WTC11 (cell line): ENCODE results near the gene COL6A3. TPM values are rescaled to one million over a fixed set of nuclear protein-coding genes. Genes with fewer than 3 reads are reported as not detected.

Experiments used
- ATAC-seq: fragments of 200-7000 bp; cut with Tn5 transposase; 2 replicates; pipeline ENCODE4 v1.10.0; 2021; ENCODE audit warnings: mild to moderate bottlenecking, moderate library complexity
- CTCF ChIA-PET: fragments of 300-600 bp; sonication (Branson Sonifier 250); formaldehyde crosslinking; loops from one replicate; lab custom pipeline; 2021; ENCODE audit warnings: antibody characterized with exemption; lab: Charles Lee
- POLR2A ChIA-PET: fragments of 350-600 bp; sonication (Branson Sonifier 250); formaldehyde crosslinking; loops from one replicate; lab custom pipeline; 2021; ENCODE audit warnings: antibody characterized with exemption; lab: Charles Lee
- DNase-seq: peaks from one replicate; pipeline ENCODE4 v3.0.0; 2021; ENCODE audit warnings: low spot score
- H3K27ac Mint-ChIP-seq: 2 replicates; pipeline ENCODE4 v1.8.0; 2021; ENCODE audit warnings: mixed read lengths
- H3K27me3 Mint-ChIP-seq: 2 replicates; pipeline ENCODE4 v1.8.0; 2021; ENCODE audit warnings: low read depth, mild to moderate bottlenecking, moderate library complexity, mixed read lengths
- H3K36me3 Mint-ChIP-seq: 2 replicates; pipeline ENCODE4 v1.8.0; 2021; ENCODE audit warnings: mixed read lengths
- H3K4me1 Mint-ChIP-seq: 2 replicates; pipeline ENCODE4 v1.8.0; 2022; ENCODE audit warnings: mixed read lengths
- H3K4me3 Mint-ChIP-seq: 2 replicates; pipeline ENCODE4 v1.8.0; 2021; ENCODE audit warnings: mild to moderate bottlenecking, moderate library complexity, mixed read lengths
- H3K9me3 Mint-ChIP-seq: 2 replicates; pipeline ENCODE4 v1.8.0; 2021; ENCODE audit warnings: mixed read lengths
- ATF1 ChIP-seq: sonication (generic); formaldehyde crosslinking; IDR thresholded peaks from 2 replicates; pipeline ENCODE4 v1.8.1; 2023; ENCODE audit warnings: mild to moderate bottlenecking, moderate library complexity, missing genetic modification reagents
- E2F4 ChIP-seq: sonication (generic); formaldehyde crosslinking; IDR thresholded peaks from 2 replicates; pipeline ENCODE4 v1.8.1; 2022; ENCODE audit warnings: low read depth, mild to moderate bottlenecking, moderate library complexity, missing genetic modification reagents, borderline replicate concordance
- EMX1 ChIP-seq: fragments of 250-450 bp; sonication (Bioruptor Pico); IDR thresholded peaks from 2 replicates; pipeline ENCODE4 v1.8.0; 2021; ENCODE audit warnings: mild to moderate bottlenecking
- FOXJ3 ChIP-seq: sonication (generic); formaldehyde crosslinking; IDR thresholded peaks from 2 replicates; pipeline ENCODE4 v1.9.0; 2021; ENCODE audit warnings: missing genetic modification reagents, mild to moderate bottlenecking, borderline replicate concordance
- GTF2I ChIP-seq: fragments of 250-450 bp; sonication (Bioruptor Pico); conservative IDR thresholded peaks from 2 replicates; pipeline ENCODE4 v1.4.0; 2021; ENCODE audit warnings: mild to moderate bottlenecking
- HMGXB4 ChIP-seq: sonication (generic); formaldehyde crosslinking; IDR thresholded peaks from 2 replicates; pipeline ENCODE4 v1.8.1; 2023; ENCODE audit warnings: mild to moderate bottlenecking, moderate library complexity, missing genetic modification reagents
- NFYB ChIP-seq: sonication (generic); formaldehyde crosslinking; conservative IDR thresholded peaks from 2 replicates; pipeline ENCODE4 v1.8.0; 2022; ENCODE audit warnings: low read depth, missing genetic modification reagents
- NR1H2 ChIP-seq: sonication (generic); formaldehyde crosslinking; IDR thresholded peaks from 2 replicates; pipeline ENCODE4 v1.9.0; 2021; ENCODE audit warnings: mild to moderate bottlenecking, moderate library complexity, missing genetic modification reagents
- PRRX2 ChIP-seq: fragments of 250-450 bp; sonication (Bioruptor Pico); IDR thresholded peaks from 2 replicates; pipeline ENCODE4 v1.8.0; 2021; ENCODE audit warnings: mild to moderate bottlenecking
- RELA ChIP-seq: sonication (generic); formaldehyde crosslinking; IDR thresholded peaks from 2 replicates; pipeline ENCODE4 v1.8.1; 2022; ENCODE audit warnings: missing genetic modification reagents, mild to moderate bottlenecking, borderline replicate concordance
- SMAD3 ChIP-seq: sonication (generic); formaldehyde crosslinking; IDR thresholded peaks from 2 replicates; pipeline ENCODE4 v1.8.0; 2022; ENCODE audit warnings: missing genetic modification reagents, mild to moderate bottlenecking, borderline replicate concordance
- SOX15 ChIP-seq: fragments of 250-450 bp; sonication (Bioruptor Pico); IDR thresholded peaks from 2 replicates; pipeline ENCODE4 v1.9.0; 2021; ENCODE audit warnings: mild to moderate bottlenecking
- SP1 ChIP-seq: sonication (generic); formaldehyde crosslinking; conservative IDR thresholded peaks from 2 replicates; pipeline ENCODE4 v1.8.1; 2022; ENCODE audit warnings: missing genetic modification reagents
- TCF7 ChIP-seq: sonication (generic); formaldehyde crosslinking; IDR thresholded peaks from 2 replicates; pipeline ENCODE4 v1.8.0; 2022; ENCODE audit warnings: mild to moderate bottlenecking, low read depth, missing genetic modification reagents, moderate library complexity
- TEAD4 ChIP-seq: sonication (generic); formaldehyde crosslinking; IDR thresholded peaks from 2 replicates; pipeline ENCODE4 v1.8.0; 2022; ENCODE audit warnings: mild to moderate bottlenecking, missing genetic modification reagents
- ZBTB21 ChIP-seq: sonication (generic); formaldehyde crosslinking; IDR thresholded peaks from 2 replicates; pipeline ENCODE4 v1.8.1; 2023; ENCODE audit warnings: mild to moderate bottlenecking, missing genetic modification reagents, borderline replicate concordance
- ZNF138 ChIP-seq: sonication (generic); formaldehyde crosslinking; conservative IDR thresholded peaks from 2 replicates; pipeline ENCODE4 v1.8.1; 2022; ENCODE audit warnings: mild to moderate bottlenecking, moderate library complexity, missing genetic modification reagents
- ZNF423 ChIP-seq: fragments of 250-450 bp; sonication (Bioruptor Pico); IDR thresholded peaks from 2 replicates; pipeline ENCODE4 v2.1.2; 2022; ENCODE audit warnings: mild to moderate bottlenecking, moderate library complexity
- total RNA-seq: library from RNA; stranded (reverse); gene quantifications from 3 replicates; pipeline ENCODE4 v1.2.3, GENCODE V29; 2021
- TF ChIP-seq, protein P1 (sequence below): sonication (generic); formaldehyde crosslinking; IDR thresholded peaks from 2 replicates; pipeline ENCODE4 v1.8.0; 2022; ENCODE audit warnings: mild to moderate bottlenecking, missing genetic modification reagents
- TF ChIP-seq, protein P2 (sequence below): sonication (generic); formaldehyde crosslinking; IDR thresholded peaks from 2 replicates; pipeline ENCODE4 v1.8.1; 2022; ENCODE audit warnings: missing genetic modification reagents, borderline replicate concordance
- TF ChIP-seq, protein P3 (sequence below): sonication (generic); formaldehyde crosslinking; IDR thresholded peaks from 2 replicates; pipeline ENCODE4 v1.8.1; 2022; ENCODE audit warnings: mild to moderate bottlenecking, moderate library complexity, missing genetic modification reagents
- TF ChIP-seq, protein P4 (sequence below): sonication (generic); formaldehyde crosslinking; IDR thresholded peaks from 2 replicates; pipeline ENCODE4 v1.8.1; 2023; ENCODE audit warnings: mild to moderate bottlenecking, missing genetic modification reagents
- TF ChIP-seq, protein P5 (sequence below): sonication (generic); formaldehyde crosslinking; IDR thresholded peaks from 2 replicates; pipeline ENCODE4 v1.8.1; 2023; ENCODE audit warnings: mild to moderate bottlenecking, missing genetic modification reagents, moderate library complexity
- TF ChIP-seq, protein P6 (sequence below): fragments of 200-600 bp; IDR thresholded peaks from 2 replicates; pipeline ENCODE4 v1.8.0; 2022; ENCODE audit warnings: antibody characterized with exemption
- TF ChIP-seq, protein P7 (sequence below): sonication (generic); formaldehyde crosslinking; conservative IDR thresholded peaks from 2 replicates; pipeline ENCODE4 v1.8.1; 2022; ENCODE audit warnings: mild to moderate bottlenecking, missing genetic modification reagents

The COL6A3 gene
- total RNA-seq, 1 experiment from 2014 or later, result 2.6 TPM

GRCh38 chr2:237408335-237409000, 5.5 kb downstream of the COL6A3 start (continued):
- no peak for TF ChIP-seq TCF7 (CRISPR knock-in tag)
- TF ChIP-seq ZNF138 (CRISPR knock-in tag), result no peak
- TF ChIP-seq NR1H2 (CRISPR knock-in tag), result no peak
- TF ChIP-seq FOXJ3 (CRISPR knock-in tag), result no peak
- no peak for TF ChIP-seq E2F4 (CRISPR knock-in tag)
- no peak for TF ChIP-seq RELA (CRISPR knock-in tag)
- TF ChIP-seq ZBTB21, result no peak
- no peak for TF ChIP-seq SMAD3 (CRISPR knock-in tag)
- TF ChIP-seq, protein P1, sequence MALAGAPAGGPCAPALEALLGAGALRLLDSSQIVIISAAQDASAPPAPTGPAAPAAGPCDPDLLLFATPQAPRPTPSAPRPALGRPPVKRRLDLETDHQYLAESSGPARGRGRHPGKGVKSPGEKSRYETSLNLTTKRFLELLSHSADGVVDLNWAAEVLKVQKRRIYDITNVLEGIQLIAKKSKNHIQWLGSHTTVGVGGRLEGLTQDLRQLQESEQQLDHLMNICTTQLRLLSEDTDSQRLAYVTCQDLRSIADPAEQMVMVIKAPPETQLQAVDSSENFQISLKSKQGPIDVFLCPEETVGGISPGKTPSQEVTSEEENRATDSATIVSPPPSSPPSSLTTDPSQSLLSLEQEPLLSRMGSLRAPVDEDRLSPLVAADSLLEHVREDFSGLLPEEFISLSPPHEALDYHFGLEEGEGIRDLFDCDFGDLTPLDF (CRISPR knock-in tag), result no peak
- no peak for TF ChIP-seq PRRX2 (CRISPR knock-in tag)
- no peak for TF ChIP-seq ATF1 (CRISPR knock-in tag)

DNA sequence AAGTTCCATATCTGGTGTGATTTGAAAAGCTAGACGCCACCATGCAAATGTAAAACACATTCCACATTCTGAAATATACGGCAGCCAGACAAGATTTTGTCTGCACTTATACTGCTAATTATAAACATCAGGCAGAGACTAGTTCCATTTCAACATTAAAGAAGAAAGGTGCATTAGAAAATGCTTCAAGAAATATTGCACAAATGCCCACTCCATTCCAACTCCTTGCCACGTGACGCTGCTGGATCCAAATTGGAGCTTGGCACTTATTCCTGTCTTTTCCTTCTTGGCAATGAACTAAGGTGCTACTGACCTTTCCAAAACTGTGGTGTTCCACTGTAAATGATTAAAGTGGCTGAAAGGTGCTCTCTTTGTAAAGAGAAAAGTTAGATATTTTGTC, 6.3 kb downstream of the COL6A3 start:
- Mint-ChIP-seq H3K36me3 (no peaks in the 10 kb centered on the region), H3K4me3 (no peak overlapping the region), H3K4me1 (peaks cover 22% of the 10 kb centered on the region), H3K27ac (no peak overlapping the region), H3K9me3 (no peaks in the 10 kb centered on the region), H3K27me3 (peaks cover 2% of the 10 kb centered on the region)
- ChIA-PET CTCF (interaction anchor here (4.5 to 6.8 kb wide), 2 partner anchors 13 to 242 kb away, joined by 55 to 75 read pairs; no protein-coding TSS in a partner anchor), POLR2A (no interaction called here)
- DNase-seq, result no peak
- ATAC-seq, result no peak
- TF ChIP-seq, protein P2, sequence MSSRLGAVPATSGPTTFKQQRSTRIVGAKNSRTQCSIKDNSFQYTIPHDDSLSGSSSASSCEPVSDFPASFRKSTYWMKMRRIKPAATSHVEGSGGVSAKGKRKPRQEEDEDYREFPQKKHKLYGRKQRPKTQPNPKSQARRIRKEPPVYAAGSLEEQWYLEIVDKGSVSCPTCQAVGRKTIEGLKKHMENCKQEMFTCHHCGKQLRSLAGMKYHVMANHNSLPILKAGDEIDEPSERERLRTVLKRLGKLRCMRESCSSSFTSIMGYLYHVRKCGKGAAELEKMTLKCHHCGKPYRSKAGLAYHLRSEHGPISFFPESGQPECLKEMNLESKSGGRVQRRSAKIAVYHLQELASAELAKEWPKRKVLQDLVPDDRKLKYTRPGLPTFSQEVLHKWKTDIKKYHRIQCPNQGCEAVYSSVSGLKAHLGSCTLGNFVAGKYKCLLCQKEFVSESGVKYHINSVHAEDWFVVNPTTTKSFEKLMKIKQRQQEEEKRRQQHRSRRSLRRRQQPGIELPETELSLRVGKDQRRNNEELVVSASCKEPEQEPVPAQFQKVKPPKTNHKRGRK (CRISPR knock-in tag), result no peak
- TF ChIP-seq, protein P3, sequence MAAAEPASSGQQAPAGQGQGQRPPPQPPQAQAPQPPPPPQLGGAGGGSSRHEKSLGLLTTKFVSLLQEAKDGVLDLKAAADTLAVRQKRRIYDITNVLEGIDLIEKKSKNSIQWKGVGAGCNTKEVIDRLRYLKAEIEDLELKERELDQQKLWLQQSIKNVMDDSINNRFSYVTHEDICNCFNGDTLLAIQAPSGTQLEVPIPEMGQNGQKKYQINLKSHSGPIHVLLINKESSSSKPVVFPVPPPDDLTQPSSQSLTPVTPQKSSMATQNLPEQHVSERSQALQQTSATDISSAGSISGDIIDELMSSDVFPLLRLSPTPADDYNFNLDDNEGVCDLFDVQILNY, result no peak
- TF ChIP-seq FOXJ3 (CRISPR knock-in tag) (no peak), GTF2I (CRISPR knock-in tag) (no peak), EMX1 (CRISPR knock-in tag) (no peak), HMGXB4 (CRISPR knock-in tag) (no peak), TEAD4 (CRISPR knock-in tag) (no peak), PRRX2 (CRISPR knock-in tag) (no peak), ZNF423 (no peak), SOX15 (CRISPR knock-in tag) (no peak), SP1 (CRISPR knock-in tag) (no peak), NFYB (no peak), RELA (CRISPR knock-in tag) (no peak)
- TF ChIP-seq, protein P4, sequence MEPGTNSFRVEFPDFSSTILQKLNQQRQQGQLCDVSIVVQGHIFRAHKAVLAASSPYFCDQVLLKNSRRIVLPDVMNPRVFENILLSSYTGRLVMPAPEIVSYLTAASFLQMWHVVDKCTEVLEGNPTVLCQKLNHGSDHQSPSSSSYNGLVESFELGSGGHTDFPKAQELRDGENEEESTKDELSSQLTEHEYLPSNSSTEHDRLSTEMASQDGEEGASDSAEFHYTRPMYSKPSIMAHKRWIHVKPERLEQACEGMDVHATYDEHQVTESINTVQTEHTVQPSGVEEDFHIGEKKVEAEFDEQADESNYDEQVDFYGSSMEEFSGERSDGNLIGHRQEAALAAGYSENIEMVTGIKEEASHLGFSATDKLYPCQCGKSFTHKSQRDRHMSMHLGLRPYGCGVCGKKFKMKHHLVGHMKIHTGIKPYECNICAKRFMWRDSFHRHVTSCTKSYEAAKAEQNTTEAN (CRISPR knock-in tag), result no peak
- TF ChIP-seq, protein P5, sequence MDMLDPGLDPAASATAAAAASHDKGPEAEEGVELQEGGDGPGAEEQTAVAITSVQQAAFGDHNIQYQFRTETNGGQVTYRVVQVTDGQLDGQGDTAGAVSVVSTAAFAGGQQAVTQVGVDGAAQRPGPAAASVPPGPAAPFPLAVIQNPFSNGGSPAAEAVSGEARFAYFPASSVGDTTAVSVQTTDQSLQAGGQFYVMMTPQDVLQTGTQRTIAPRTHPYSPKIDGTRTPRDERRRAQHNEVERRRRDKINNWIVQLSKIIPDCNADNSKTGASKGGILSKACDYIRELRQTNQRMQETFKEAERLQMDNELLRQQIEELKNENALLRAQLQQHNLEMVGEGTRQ, result no peak
- TF ChIP-seq, protein P6, sequence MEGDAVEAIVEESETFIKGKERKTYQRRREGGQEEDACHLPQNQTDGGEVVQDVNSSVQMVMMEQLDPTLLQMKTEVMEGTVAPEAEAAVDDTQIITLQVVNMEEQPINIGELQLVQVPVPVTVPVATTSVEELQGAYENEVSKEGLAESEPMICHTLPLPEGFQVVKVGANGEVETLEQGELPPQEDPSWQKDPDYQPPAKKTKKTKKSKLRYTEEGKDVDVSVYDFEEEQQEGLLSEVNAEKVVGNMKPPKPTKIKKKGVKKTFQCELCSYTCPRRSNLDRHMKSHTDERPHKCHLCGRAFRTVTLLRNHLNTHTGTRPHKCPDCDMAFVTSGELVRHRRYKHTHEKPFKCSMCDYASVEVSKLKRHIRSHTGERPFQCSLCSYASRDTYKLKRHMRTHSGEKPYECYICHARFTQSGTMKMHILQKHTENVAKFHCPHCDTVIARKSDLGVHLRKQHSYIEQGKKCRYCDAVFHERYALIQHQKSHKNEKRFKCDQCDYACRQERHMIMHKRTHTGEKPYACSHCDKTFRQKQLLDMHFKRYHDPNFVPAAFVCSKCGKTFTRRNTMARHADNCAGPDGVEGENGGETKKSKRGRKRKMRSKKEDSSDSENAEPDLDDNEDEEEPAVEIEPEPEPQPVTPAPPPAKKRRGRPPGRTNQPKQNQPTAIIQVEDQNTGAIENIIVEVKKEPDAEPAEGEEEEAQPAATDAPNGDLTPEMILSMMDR, result no peak
- TF ChIP-seq, protein P7, sequence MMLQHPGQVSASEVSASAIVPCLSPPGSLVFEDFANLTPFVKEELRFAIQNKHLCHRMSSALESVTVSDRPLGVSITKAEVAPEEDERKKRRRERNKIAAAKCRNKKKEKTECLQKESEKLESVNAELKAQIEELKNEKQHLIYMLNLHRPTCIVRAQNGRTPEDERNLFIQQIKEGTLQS, result no peak
